ENCODE results near the gene PITX3. TPM values are rescaled to one million over a fixed set of nuclear protein-coding genes. Genes with fewer than 3 reads are reported as not detected.

PITX3 gene
- total and polyA plus RNA-seq, 4 donors, result not detected

DNA sequence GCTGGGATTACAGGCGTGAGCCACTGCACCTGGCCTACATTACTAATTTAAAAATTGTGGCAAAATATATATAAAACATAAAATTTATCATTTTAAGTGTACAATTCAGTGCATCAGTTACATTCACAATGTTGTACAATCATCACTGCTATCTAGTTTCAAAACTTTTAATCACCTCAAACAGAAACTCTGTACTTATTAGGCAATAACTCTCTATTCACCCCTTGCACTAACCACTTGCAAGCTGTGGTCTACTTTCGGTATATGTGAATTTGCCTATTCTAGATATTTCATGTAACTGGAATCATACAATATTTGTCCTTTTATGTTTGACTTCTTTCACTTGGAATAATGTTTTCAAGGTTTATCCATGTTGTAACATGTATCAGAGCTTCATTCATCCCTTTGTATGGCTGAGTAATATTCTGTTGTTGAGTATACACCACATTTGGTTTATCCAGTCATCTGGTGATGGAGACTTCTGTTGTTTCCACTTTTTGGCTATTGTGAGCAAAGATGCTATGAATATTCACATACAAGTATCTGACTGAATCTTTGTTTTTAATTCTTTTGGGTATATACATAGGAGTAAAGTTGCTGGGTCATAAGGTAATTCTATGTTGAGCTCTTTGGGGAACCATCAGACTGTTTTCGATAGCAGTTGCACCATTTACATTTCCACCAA lies 29.6 kb downstream of the PITX3 start:
- Histone ChIP-seq H3K4me1 (ENCODE audit: control insufficient read depth in 4 of 4, insufficient read depth in 4 of 4, low read length in 3 of 4) (no peaks in the 10 kb centered on the region), H3K36me3 (ENCODE audit: control insufficient read depth in 4 of 4, insufficient read depth in 3 of 4, low read depth in 1 of 4, low read length in 3 of 4) (no peaks in the 10 kb centered on the region), H3K9me3 (ENCODE audit: control insufficient read depth in 4 of 4, low read length in 3 of 4) (no peaks in the 10 kb centered on the region), H3K27ac (ENCODE audit: low read depth in 1 of 2, low read length in 2 of 2) (no peak overlapping the region), H3K9ac (ENCODE audit: low read depth in 1 of 2, low read length in 2 of 2) (no peak overlapping the region), H3K4me3 (ENCODE audit: low read depth in 1 of 3, low read length in 3 of 3) (no peak overlapping the region), H3K27me3 (ENCODE audit: control insufficient read depth in 4 of 4, insufficient read depth in 4 of 4, low read length in 3 of 4) (no peaks in the 10 kb centered on the region)
- no peak for TF ChIP-seq RAD21 (IDR thresholded peaks at IDR 0.05)
- DNase-seq (ENCODE audit: low spot score), result no peak
- WGBS, result 89% methylated on average over 3 of the region's 3 CpGs

- Histone ChIP-seq H3K36me3 (ENCODE audit: control insufficient read depth in 4 of 4, insufficient read depth in 3 of 4, low read depth in 1 of 4, low read length in 3 of 4) (no peaks in the 10 kb centered on the region), H3K27ac (ENCODE audit: low read depth in 1 of 2, low read length in 2 of 2) (no peak overlapping the region), H3K9me3 (ENCODE audit: control insufficient read depth in 4 of 4, low read length in 3 of 4) (peaks cover 0 to 7% (median 2%) of the 10 kb centered on the region in 4 donors), H3K4me3 (ENCODE audit: low read depth in 1 of 3, low read length in 3 of 3) (no peak overlapping the region), H3K9ac (ENCODE audit: low read depth in 1 of 2, low read length in 2 of 2) (no peak overlapping the region), H3K4me1 (ENCODE audit: control insufficient read depth in 4 of 4, insufficient read depth in 4 of 4, low read length in 3 of 4) (no peaks in the 10 kb centered on the region), H3K27me3 (ENCODE audit: control insufficient read depth in 4 of 4, insufficient read depth in 4 of 4, low read length in 3 of 4) (no peaks in the 10 kb centered on the region)
- no peak for DNase-seq (ENCODE audit: low spot score)
- TF ChIP-seq NR2F2 (IDR thresholded peaks at IDR 0.05), result no peak
- no peak for TF ChIP-seq SP1 (IDR thresholded peaks at IDR 0.05)
- no peak for TF ChIP-seq EGR1 (IDR thresholded peaks at IDR 0.05; ENCODE audit: low read depth in 2 of 2)
- TF ChIP-seq REST (IDR thresholded peaks at IDR 0.05), result no peak
- TF ChIP-seq JUND (IDR thresholded peaks at IDR 0.05), result no peak
- TF ChIP-seq, protein P1, sequence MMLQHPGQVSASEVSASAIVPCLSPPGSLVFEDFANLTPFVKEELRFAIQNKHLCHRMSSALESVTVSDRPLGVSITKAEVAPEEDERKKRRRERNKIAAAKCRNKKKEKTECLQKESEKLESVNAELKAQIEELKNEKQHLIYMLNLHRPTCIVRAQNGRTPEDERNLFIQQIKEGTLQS (IDR thresholded peaks at IDR 0.05), result no peak
- no peak for TF ChIP-seq YY1 (IDR thresholded peaks at IDR 0.05)
- no peak for TF ChIP-seq MAX (IDR thresholded peaks at IDR 0.05)
- WGBS, result 56% methylated on average over 5 of the region's 5 CpGs
Measured at GRCh38 chr10:102208311-102209035, 32.8 kb downstream of the PITX3 start.

DNA sequence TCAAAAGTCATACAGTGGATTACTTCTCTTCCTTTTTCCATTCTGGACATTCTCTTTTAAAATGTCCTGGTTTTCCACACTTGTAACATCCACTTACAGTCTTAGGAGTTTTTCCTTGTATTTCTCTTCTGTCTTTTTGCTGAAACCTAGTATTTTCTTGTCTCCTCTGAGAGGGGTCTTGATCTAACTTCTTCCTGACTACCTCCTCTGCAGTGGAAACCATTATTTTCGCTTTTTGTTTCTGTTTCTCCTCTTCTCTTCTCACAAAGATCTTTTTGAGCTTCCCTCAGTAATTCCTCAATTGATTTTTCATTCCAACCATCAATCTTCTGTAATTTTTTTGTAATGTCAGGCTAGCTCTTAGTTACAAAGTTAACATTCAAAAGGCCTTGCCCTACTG lies 38.9 kb downstream of the PITX3 start:
- H3K9me3 ChIP-seq (ENCODE audit: control insufficient read depth in 4 of 4, low read length in 3 of 4), result peaks cover 0 to 7% (median 2%) of the 10 kb centered on the region in 4 donors
- DNase-seq (ENCODE audit: low spot score), result no peak
- no peaks in the 10 kb centered on the region for H3K27me3 ChIP-seq (ENCODE audit: control insufficient read depth in 4 of 4, insufficient read depth in 4 of 4, low read length in 3 of 4)
- H3K27ac ChIP-seq (ENCODE audit: low read depth in 1 of 2, low read length in 2 of 2), result no peak overlapping the region
- no peaks in the 10 kb centered on the region for H3K36me3 ChIP-seq (ENCODE audit: control insufficient read depth in 4 of 4, insufficient read depth in 3 of 4, low read depth in 1 of 4, low read length in 3 of 4)
- 78% methylated on average over 1 of the region's 1 CpG for WGBS
- no peak overlapping the region for H3K9ac ChIP-seq (ENCODE audit: low read depth in 1 of 2, low read length in 2 of 2)
- no peak overlapping the region for H3K4me3 ChIP-seq (ENCODE audit: low read depth in 1 of 3, low read length in 3 of 3)
- H3K4me1 ChIP-seq (ENCODE audit: control insufficient read depth in 4 of 4, insufficient read depth in 4 of 4, low read length in 3 of 4), result no peaks in the 10 kb centered on the region
- TF ChIP-seq SP1 (IDR thresholded peaks at IDR 0.05) (no peak), MAX (IDR thresholded peaks at IDR 0.05) (no peak), HNF4G (IDR thresholded peaks at IDR 0.05) (no peak), HNF4A (conservative IDR thresholded peaks at IDR 0.05) (no peak), YY1 (IDR thresholded peaks at IDR 0.05) (no peak), REST (IDR thresholded peaks at IDR 0.05) (no peak), EGR1 (IDR thresholded peaks at IDR 0.05; ENCODE audit: low read depth in 2 of 2) (no peak), GABPA (IDR thresholded peaks at IDR 0.05 in 1 of 2, conservative IDR thresholded peaks at IDR 0.05 in 1 of 2) (no peak), ZBTB33 (IDR thresholded peaks at IDR 0.05) (no peak), FOXA1 (IDR thresholded peaks at IDR 0.05) (no peak), RXRA (IDR thresholded peaks at IDR 0.05) (no peak), JUND (IDR thresholded peaks at IDR 0.05) (no peak)
- TF ChIP-seq, protein P1 (IDR thresholded peaks at IDR 0.05), result no peak

Data from liver (tissue), 9 donors.